HEK293 (cell line): Measurements from ENCODE around the gene SNRPB2.

Source experiments
- CTCF ChIA-PET: fragments of 350-600 bp; formaldehyde crosslinking; extraction: SDS; loops from one replicate; lab custom pipeline; 2021; ENCODE audit warnings: antibody characterized with exemption; lab: Yijun Ruan, JAX
- POLR2A ChIA-PET: fragments of 300-600 bp; formaldehyde crosslinking; extraction: SDS; loops from one replicate; lab custom pipeline; 2020; ENCODE audit warnings: antibody characterized with exemption, inconsistent platforms; lab: Yijun Ruan, JAX
- H3K27ac ChIP-seq: fragments of 200-500 bp; sonication (Bioruptor generic); 2 replicates; pipeline ENCODE4 v1.5.1; 2014; ENCODE audit warnings: low read depth, low read length, control low read depth, inconsistent platforms; ENCODE audit errors: extremely low read depth
- H3K36me3 ChIP-seq, 2 experiments: fragments of 200-500 bp in 1 of 2; sonication (Bioruptor generic) in 1 of 2; 1 replicate in 1 of 2; 2 replicates in 1 of 2; pipeline ENCODE4 v1.5.1; 2014 to 2017; ENCODE audit warnings: inconsistent platforms in 2 of 2, low read length in 2 of 2; ENCODE audit not compliant: control insufficient read depth in 2 of 2, insufficient read depth in 1 of 2
- H3K4me1 ChIP-seq: fragments of 200-500 bp; sonication (Bioruptor generic); 2 replicates; pipeline ENCODE4 v1.5.1; 2014; ENCODE audit warnings: mild to moderate bottlenecking, low read length, inconsistent platforms; ENCODE audit not compliant: control insufficient read depth, insufficient read depth
- H3K4me3 ChIP-seq: 2 replicates; pipeline ENCODE4 v1.5.1; 2011; ENCODE audit warnings: low read depth, mild to moderate bottlenecking, control low read depth, low read length, moderate library complexity
- H3K9me3 ChIP-seq: fragments of 200-500 bp; sonication (Bioruptor generic); 2 replicates; pipeline ENCODE4 v1.5.1; 2014; ENCODE audit warnings: low read depth, low read length, inconsistent platforms; ENCODE audit not compliant: control insufficient read depth, insufficient read depth
- FEZF1 ChIP-seq: fragments of 450-650 bp; formaldehyde crosslinking; IDR thresholded peaks from 2 replicates; pipeline ENCODE4 v1.5.1; 2016; ENCODE audit warnings: missing biosample characterization, missing genetic modification characterization
- GLI2 ChIP-seq: fragments of 450-650 bp; formaldehyde crosslinking; IDR thresholded peaks from 2 replicates; pipeline ENCODE4; 2017; ENCODE audit warnings: missing biosample characterization, missing genetic modification characterization, low read depth, borderline replicate concordance
- HOXA7 ChIP-seq: sonication (generic); formaldehyde crosslinking; IDR thresholded peaks from 2 replicates; pipeline ENCODE4 v1.8.1; 2022; ENCODE audit warnings: missing genetic modification reagents, borderline replicate concordance
- KLF10 ChIP-seq: fragments of 450-650 bp; IDR thresholded peaks from 2 replicates; pipeline ENCODE4 v1.5.1; 2018; ENCODE audit warnings: missing biosample characterization, mild to moderate bottlenecking, missing genetic modification characterization
- KLF8 ChIP-seq: fragments of 450-650 bp; formaldehyde crosslinking; IDR thresholded peaks from 2 replicates; pipeline ENCODE4 v1.5.1; 2016; ENCODE audit warnings: missing biosample characterization, missing genetic modification characterization
- ZBTB20 ChIP-seq: fragments of 450-650 bp; formaldehyde crosslinking; IDR thresholded peaks from 2 replicates; pipeline ENCODE4 v1.5.1; 2016; ENCODE audit warnings: missing biosample characterization, missing genetic modification characterization
- ZBTB8A ChIP-seq: fragments of 450-650 bp; formaldehyde crosslinking; IDR thresholded peaks from 2 replicates; pipeline ENCODE4 v1.5.1; 2016; ENCODE audit warnings: missing biosample characterization, missing genetic modification characterization
- ZNF114 ChIP-seq: fragments of 450-650 bp; formaldehyde crosslinking; IDR thresholded peaks from 2 replicates; pipeline ENCODE4 v1.5.0; 2017; ENCODE audit warnings: missing biosample characterization, missing genetic modification characterization
- ZNF133 ChIP-seq: fragments of 450-650 bp; formaldehyde crosslinking; IDR thresholded peaks from 2 replicates; pipeline ENCODE4 v1.5.1; 2016; ENCODE audit warnings: missing biosample characterization, missing genetic modification characterization
- ZNF138 ChIP-seq: fragments of 450-650 bp; formaldehyde crosslinking; IDR thresholded peaks from 2 replicates; pipeline ENCODE4 v1.5.1; 2016; ENCODE audit warnings: missing biosample characterization, missing genetic modification characterization, borderline replicate concordance
- ZNF16 ChIP-seq: fragments of 450-650 bp; formaldehyde crosslinking; IDR thresholded peaks from 2 replicates; pipeline ENCODE4 v1.5.1; 2016; ENCODE audit warnings: low read depth, missing biosample characterization, missing genetic modification characterization
- ZNF174 ChIP-seq: fragments of 450-650 bp; formaldehyde crosslinking; IDR thresholded peaks from 2 replicates; pipeline ENCODE4 v1.5.0; 2017; ENCODE audit warnings: missing biosample characterization, mild to moderate bottlenecking, missing genetic modification characterization
- ZNF23 ChIP-seq: fragments of 450-650 bp; formaldehyde crosslinking; IDR thresholded peaks from 2 replicates; pipeline ENCODE4 v1.5.1; 2016; ENCODE audit warnings: missing biosample characterization, missing genetic modification characterization, borderline replicate concordance
- ZNF24 ChIP-seq: fragments of 450-650 bp; formaldehyde crosslinking; IDR thresholded peaks from 2 replicates; pipeline ENCODE4 v1.5.1; 2016; ENCODE audit warnings: missing biosample characterization, missing genetic modification characterization
- ZNF274 ChIP-seq, 2 experiments: fragments of 200-500 bp in 1 of 2; fragments of 450-650 bp in 1 of 2; sonication (Bioruptor generic) in 1 of 2; formaldehyde crosslinking in 1 of 2; IDR thresholded peaks; 2 replicates each; pipeline versions ENCODE4 v1.5.1 to v1.6.1; 2014 to 2016; ENCODE audit warnings: borderline replicate concordance in 1 of 2, inconsistent platforms in 1 of 2, low read length in 1 of 2, missing biosample characterization in 1 of 2, missing genetic modification characterization in 1 of 2
- ZNF324 ChIP-seq: fragments of 450-650 bp; formaldehyde crosslinking; IDR thresholded peaks from 2 replicates; pipeline ENCODE4 v1.5.1; 2016; ENCODE audit warnings: missing biosample characterization, missing genetic modification characterization
- ZNF366 ChIP-seq: fragments of 450-650 bp; formaldehyde crosslinking; conservative IDR thresholded peaks from 2 replicates; pipeline ENCODE4 v1.5.1; 2016; ENCODE audit warnings: missing biosample characterization, missing genetic modification characterization
- ZNF37A ChIP-seq: fragments of 450-650 bp; IDR thresholded peaks from 2 replicates; pipeline ENCODE4 v1.5.1; 2018; ENCODE audit warnings: missing biosample characterization, missing genetic modification characterization
- ZNF404 ChIP-seq: fragments of 450-650 bp; formaldehyde crosslinking; IDR thresholded peaks from 2 replicates; pipeline ENCODE4 v1.5.1; 2017; ENCODE audit warnings: missing biosample characterization, missing genetic modification characterization
- ZNF426 ChIP-seq: fragments of 450-650 bp; formaldehyde crosslinking; IDR thresholded peaks from 2 replicates; pipeline ENCODE4 v1.5.1; 2017; ENCODE audit warnings: missing biosample characterization, missing genetic modification characterization, mild to moderate bottlenecking, inconsistent platforms, moderate library complexity
- ZNF473 ChIP-seq: fragments of 450-650 bp; formaldehyde crosslinking; IDR thresholded peaks from 2 replicates; pipeline ENCODE4 v1.5.1; 2017; ENCODE audit warnings: missing biosample characterization, missing genetic modification characterization
- ZNF555 ChIP-seq: fragments of 450-650 bp; formaldehyde crosslinking; conservative IDR thresholded peaks from 2 replicates; pipeline ENCODE4 v1.5.1; 2017; ENCODE audit warnings: missing biosample characterization, mild to moderate bottlenecking, missing genetic modification characterization, inconsistent platforms
- ZNF585B ChIP-seq: fragments of 450-650 bp; formaldehyde crosslinking; IDR thresholded peaks from 2 replicates; pipeline ENCODE4 v1.5.1; 2016; ENCODE audit warnings: missing biosample characterization, missing genetic modification characterization
- ZNF621 ChIP-seq: fragments of 450-650 bp; formaldehyde crosslinking; IDR thresholded peaks from 2 replicates; pipeline ENCODE4 v1.5.1; 2017; ENCODE audit warnings: missing biosample characterization, missing genetic modification characterization
- ZNF626 ChIP-seq: fragments of 450-650 bp; sonication (Bioruptor Pico); formaldehyde crosslinking; IDR thresholded peaks from 2 replicates; pipeline ENCODE4 v1.5.1; 2018; ENCODE audit warnings: missing biosample characterization, missing genetic modification characterization, inconsistent platforms
- ZNF658 ChIP-seq: fragments of 450-650 bp; formaldehyde crosslinking; IDR thresholded peaks from 2 replicates; pipeline ENCODE4; 2016; ENCODE audit warnings: missing biosample characterization, missing genetic modification characterization
- ZNF768 ChIP-seq: fragments of 450-650 bp; formaldehyde crosslinking; IDR thresholded peaks from 2 replicates; pipeline ENCODE4 v1.5.1; 2018; ENCODE audit warnings: missing biosample characterization, mild to moderate bottlenecking, missing genetic modification characterization
- ZNF776 ChIP-seq: fragments of 450-650 bp; formaldehyde crosslinking; IDR thresholded peaks from 2 replicates; pipeline ENCODE4 v1.5.0; 2017; ENCODE audit warnings: missing biosample characterization, missing genetic modification characterization, borderline replicate concordance
- ZNF785 ChIP-seq: fragments of 450-650 bp; formaldehyde crosslinking; IDR thresholded peaks from 2 replicates; pipeline ENCODE4 v1.5.1; 2016; ENCODE audit warnings: missing biosample characterization, missing genetic modification characterization
- TF ChIP-seq, protein P1 (sequence below): fragments of 450-650 bp; formaldehyde crosslinking; IDR thresholded peaks from 2 replicates; pipeline ENCODE4 v1.5.1; 2017; ENCODE audit warnings: missing biosample characterization, missing genetic modification characterization

Gene SNRPB2

DNA sequence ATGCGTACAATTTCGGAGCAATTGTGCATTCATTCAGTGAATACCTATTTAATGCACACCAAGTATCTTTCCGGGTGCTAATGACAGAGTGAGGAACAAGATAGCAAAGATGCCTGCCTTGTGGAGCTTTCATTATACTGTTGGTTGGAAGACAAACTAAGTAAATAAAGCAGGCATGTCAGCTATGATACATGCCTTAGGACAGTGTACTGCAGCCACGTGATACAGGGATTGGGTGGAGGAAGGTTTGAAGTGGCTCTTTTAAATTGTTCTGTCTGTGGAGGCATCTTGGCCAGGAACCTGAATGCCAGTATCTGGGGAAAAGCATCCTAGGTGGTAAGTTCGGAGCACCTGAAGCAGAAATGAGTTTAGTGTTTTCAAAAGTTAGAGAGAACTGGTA lies 15.4 kb downstream of the SNRPB2 start:
- ChIA-PET POLR2A (interaction anchor here (0.6 kb wide), 1 partner anchor 184 kb away, joined by 3 read pairs; no protein-coding TSS in a partner anchor), CTCF (no interaction called here)
- H3K4me3 ChIP-seq, result no peak overlapping the region
- H3K4me1 ChIP-seq, result no peaks in the 10 kb centered on the region
- H3K36me3 ChIP-seq, result peaks cover 0 to 20% of the 10 kb centered on the region in 2 experiments; a peak in 1 of 3 replicates
- no peak overlapping the region for H3K27ac ChIP-seq
- H3K9me3 ChIP-seq, result no peaks in the 10 kb centered on the region
- TF ChIP-seq ZBTB8A (tag by site-specific recombination) (no peak), FEZF1 (tag by site-specific recombination) (no peak), ZNF658 (tag by site-specific recombination) (no peak), ZNF114 (no peak), KLF10 (tag by site-specific recombination) (no peak), ZNF785 (tag by site-specific recombination) (no peak), ZNF776 (tag by site-specific recombination) (no peak), ZNF37A (tag by site-specific recombination) (no peak), ZNF23 (no peak), ZNF473 (no peak), ZNF324 (no peak), ZNF16 (tag by site-specific recombination) (no peak)
- TF ChIP-seq, protein P1, sequence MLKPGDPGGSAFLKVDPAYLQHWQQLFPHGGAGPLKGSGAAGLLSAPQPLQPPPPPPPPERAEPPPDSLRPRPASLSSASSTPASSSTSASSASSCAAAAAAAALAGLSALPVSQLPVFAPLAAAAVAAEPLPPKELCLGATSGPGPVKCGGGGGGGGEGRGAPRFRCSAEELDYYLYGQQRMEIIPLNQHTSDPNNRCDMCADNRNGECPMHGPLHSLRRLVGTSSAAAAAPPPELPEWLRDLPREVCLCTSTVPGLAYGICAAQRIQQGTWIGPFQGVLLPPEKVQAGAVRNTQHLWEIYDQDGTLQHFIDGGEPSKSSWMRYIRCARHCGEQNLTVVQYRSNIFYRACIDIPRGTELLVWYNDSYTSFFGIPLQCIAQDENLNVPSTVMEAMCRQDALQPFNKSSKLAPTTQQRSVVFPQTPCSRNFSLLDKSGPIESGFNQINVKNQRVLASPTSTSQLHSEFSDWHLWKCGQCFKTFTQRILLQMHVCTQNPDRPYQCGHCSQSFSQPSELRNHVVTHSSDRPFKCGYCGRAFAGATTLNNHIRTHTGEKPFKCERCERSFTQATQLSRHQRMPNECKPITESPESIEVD, result no peak

- TF ChIP-seq HOXA7 (CRISPR knock-in tag) (no peak), ZNF426 (tag by site-specific recombination) (no peak), ZNF626 (tag by site-specific recombination) (no peak), GLI2 (tag by site-specific recombination) (no peak), ZNF768 (no peak), ZBTB20 (tag by site-specific recombination) (no peak), ZNF174 (tag by site-specific recombination) (no peak), KLF8 (tag by site-specific recombination) (no peak), ZNF24 (no peak), ZNF555 (tag by site-specific recombination) (no peak), ZNF138 (tag by site-specific recombination) (no peak), ZNF274 (IDR thresholded peaks at IDR 0.05; ENCODE audit: low read length) (no peak), ZNF274 (tag by site-specific recombination; IDR thresholded peaks at IDR 0.05; ENCODE audit: borderline replicate concordance) (no peak), ZNF404 (tag by site-specific recombination) (no peak), ZNF366 (tag by site-specific recombination) (no peak), ZNF133 (tag by site-specific recombination) (no peak), ZNF621 (tag by site-specific recombination) (no peak), ZNF585B (no peak)
- Histone ChIP-seq H3K4me1 (no peaks in the 10 kb centered on the region), H3K36me3 (no peaks in the 10 kb centered on the region), H3K27ac (no peak overlapping the region), H3K4me3 (no peak overlapping the region), H3K9me3 (no peaks in the 10 kb centered on the region)
- CTCF ChIA-PET, result no interaction called here
- POLR2A ChIA-PET, result no interaction called here
Measured at GRCh38 chr20:16747291-16747811, 17.5 kb downstream of the SNRPB2 start.
